ENCODE data around the gene P2RX2. TPM values are rescaled to one million over a fixed set of nuclear protein-coding genes. Genes with fewer than 3 reads are reported as not detected.
A peak's percentile ranks its signal among the peaks of the same experiment; 100 is the strongest.

P2RX2 gene
- total and polyA plus RNA-seq, 4 donors: not detected

- peak; percentile 73 for TF ChIP-seq CTCF (IDR thresholded peaks at IDR 0.05; ENCODE audit: low read depth, low read length, missing input control)
Measured at GRCh38 chr12:132600048-132601032, 18.2 kb upstream of the P2RX2 start (continued).

GRCh38 chr12:132601171-132601883 lies 17.2 kb upstream of the P2RX2 start:
- Histone ChIP-seq H3K36me3 (ENCODE audit: control insufficient read depth in 4 of 4, insufficient read depth in 3 of 4, low read depth in 1 of 4, low read length in 3 of 4) (no peaks in the 10 kb centered on the region), H3K4me1 (ENCODE audit: control insufficient read depth in 4 of 4, insufficient read depth in 4 of 4, low read length in 3 of 4) (peaks cover 9 to 47% (median 30%) of the 10 kb centered on the region in 4 donors), H3K27me3 (ENCODE audit: control insufficient read depth in 4 of 4, insufficient read depth in 4 of 4, low read length in 3 of 4) (no peaks in the 10 kb centered on the region), H3K9me3 (ENCODE audit: control insufficient read depth in 4 of 4, low read length in 3 of 4) (no peaks in the 10 kb centered on the region), H3K27ac (ENCODE audit: low read depth in 1 of 2, low read length in 2 of 2) (peak overlapping the region; percentile 57 to 75), H3K4me3 (ENCODE audit: low read depth in 1 of 3, low read length in 3 of 3) (peak overlapping the region in 2 of 3 donors; percentile 39 to 65), H3K9ac (ENCODE audit: low read depth in 1 of 2, low read length in 2 of 2) (peak overlapping the region; percentile 50 to 60)
- no peak for TF ChIP-seq HNF4G (IDR thresholded peaks at IDR 0.05)
- no peak for TF ChIP-seq RAD21 (IDR thresholded peaks at IDR 0.05)
- TF ChIP-seq ATF3 (IDR thresholded peaks at IDR 0.05): no peak
- no peak for TF ChIP-seq NR2F2 (IDR thresholded peaks at IDR 0.05)
- TF ChIP-seq EGR1 (IDR thresholded peaks at IDR 0.05; ENCODE audit: low read depth in 2 of 2): no peak
- no peak for TF ChIP-seq YY1 (IDR thresholded peaks at IDR 0.05)
- no peak for TF ChIP-seq JUND (IDR thresholded peaks at IDR 0.05)
- no peak for TF ChIP-seq CTCF (IDR thresholded peaks at IDR 0.05; ENCODE audit: low read depth, low read length, missing input control)
- no peak for TF ChIP-seq GABPA (IDR thresholded peaks at IDR 0.05 in 1 of 2, conservative IDR thresholded peaks at IDR 0.05 in 1 of 2)
- no peak for TF ChIP-seq TAF1 (conservative IDR thresholded peaks at IDR 0.05)
- TF ChIP-seq MAX (IDR thresholded peaks at IDR 0.05): no peak
- no peak for TF ChIP-seq SP1 (IDR thresholded peaks at IDR 0.05)
- no peak for TF ChIP-seq FOXA1 (IDR thresholded peaks at IDR 0.05)
- no peak for TF ChIP-seq HNF4A (conservative IDR thresholded peaks at IDR 0.05)
- no peak for TF ChIP-seq FOXA2 (IDR thresholded peaks at IDR 0.05)
- TF ChIP-seq RXRA (IDR thresholded peaks at IDR 0.05): no peak
- no peak for TF ChIP-seq ZBTB33 (IDR thresholded peaks at IDR 0.05)
- no peak for TF ChIP-seq REST (IDR thresholded peaks at IDR 0.05)
- 75% methylated on average over 31 of the region's 31 CpGs for WGBS
- no peak for DNase-seq (ENCODE audit: low spot score)

Measured in liver (tissue), 9 donors.